Testis (tissue), 2 donors: ENCODE data around the gene C18orf32.

ENCODE experiments used
- POLR2A ChIP-seq: fragments of 450-650 bp; IDR thresholded peaks from one replicate; pipeline ENCODE4 v1.6.1; 2017; ENCODE audit warnings: antibody characterized with exemption, mild to moderate bottlenecking, moderate library complexity
- TF ChIP-seq, protein P1 (sequence below), 3 experiments: fragments of 450-650 bp in 2 of 3; fragments of 200-600 bp in 1 of 3; sonication (generic) in 1 of 3; IDR thresholded peaks; one replicate each; pipeline ENCODE4 v1.5.1; 2016 to 2019; ENCODE audit warnings: antibody characterized with exemption in 3 of 3, mild to moderate bottlenecking in 2 of 3, moderate library complexity in 1 of 3

DNA sequence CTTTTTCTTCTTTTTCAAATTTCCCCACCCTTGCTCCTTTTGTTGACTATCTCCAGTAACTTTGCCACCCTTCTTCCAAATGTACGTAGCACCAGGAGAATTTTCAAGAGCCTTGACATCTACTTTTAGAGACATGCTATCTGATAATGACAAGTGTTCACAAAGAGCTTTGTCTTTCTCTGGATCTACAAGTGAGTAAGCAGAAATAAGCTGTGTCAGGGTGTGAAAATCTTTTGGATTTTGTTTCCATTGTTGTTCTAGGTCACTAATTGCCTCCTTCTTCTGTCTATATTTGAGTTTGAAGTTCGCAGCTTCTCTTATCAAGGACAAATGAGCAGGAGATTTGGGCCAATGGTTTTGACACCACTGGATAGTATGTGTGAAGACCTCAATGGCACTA is 8.4 kb upstream of the C18orf32 start:
- TF ChIP-seq, protein P1, sequence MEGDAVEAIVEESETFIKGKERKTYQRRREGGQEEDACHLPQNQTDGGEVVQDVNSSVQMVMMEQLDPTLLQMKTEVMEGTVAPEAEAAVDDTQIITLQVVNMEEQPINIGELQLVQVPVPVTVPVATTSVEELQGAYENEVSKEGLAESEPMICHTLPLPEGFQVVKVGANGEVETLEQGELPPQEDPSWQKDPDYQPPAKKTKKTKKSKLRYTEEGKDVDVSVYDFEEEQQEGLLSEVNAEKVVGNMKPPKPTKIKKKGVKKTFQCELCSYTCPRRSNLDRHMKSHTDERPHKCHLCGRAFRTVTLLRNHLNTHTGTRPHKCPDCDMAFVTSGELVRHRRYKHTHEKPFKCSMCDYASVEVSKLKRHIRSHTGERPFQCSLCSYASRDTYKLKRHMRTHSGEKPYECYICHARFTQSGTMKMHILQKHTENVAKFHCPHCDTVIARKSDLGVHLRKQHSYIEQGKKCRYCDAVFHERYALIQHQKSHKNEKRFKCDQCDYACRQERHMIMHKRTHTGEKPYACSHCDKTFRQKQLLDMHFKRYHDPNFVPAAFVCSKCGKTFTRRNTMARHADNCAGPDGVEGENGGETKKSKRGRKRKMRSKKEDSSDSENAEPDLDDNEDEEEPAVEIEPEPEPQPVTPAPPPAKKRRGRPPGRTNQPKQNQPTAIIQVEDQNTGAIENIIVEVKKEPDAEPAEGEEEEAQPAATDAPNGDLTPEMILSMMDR (IDR thresholded peaks at IDR 0.05): no peak
- TF ChIP-seq POLR2A: no peak
